DMS79 treated with DMSO at 0.1 percent for 48 hours (cell line): Measurements from ENCODE around the gene POC5.

Experiments used
- DNase-seq: peaks from one replicate; lab custom pipeline; 2025; lab: John Stamatoyannopoulos, UW

The POC5 gene

GRCh38 chr5:75660678-75661465, 56.4 kb downstream of the POC5 start:
- DNase-seq = no peak

- no peak for DNase-seq
These were observed 57.3 kb downstream of the POC5 start for GRCh38 chr5:75659791-75660450.

GRCh38 chr5:75656311-75657003, 60.8 kb downstream of the POC5 start:
- DNase-seq = peak; percentile 60

- no peak for DNase-seq
These were observed 62.4 kb downstream of the POC5 start for GRCh38 chr5:75654693-75655295.

- no peak for DNase-seq
These were observed 63.7 kb downstream of the POC5 start for GRCh38 chr5:75653521-75653920.

GRCh38 chr5:75651575-75652238, 65.5 kb downstream of the POC5 start:
- no peak for DNase-seq

- no peak for DNase-seq
These were observed 68.5 kb downstream of the POC5 start for GRCh38 chr5:75648712-75649111.

- no peak for DNase-seq
These were observed 76.4 kb downstream of the POC5 start for GRCh38 chr5:75640826-75641225.

GRCh38 chr5:75640395-75640794, 76.8 kb downstream of the POC5 start:
- no peak for DNase-seq

GRCh38 chr5:75639535-75640311, 77.5 kb downstream of the POC5 start:
- no peak for DNase-seq

- no peak for DNase-seq
These were observed 79.3 kb downstream of the POC5 start for GRCh38 chr5:75637949-75638348.

- DNase-seq = no peak
These were observed 84.9 kb downstream of the POC5 start for GRCh38 chr5:75632321-75632720.

- DNase-seq = no peak
These were observed 86.4 kb downstream of the POC5 start for GRCh38 chr5:75630875-75631274.

GRCh38 chr5:75627801-75628200, 89.4 kb downstream of the POC5 start:
- DNase-seq = no peak

GRCh38 chr5:75626959-75627358, 90.3 kb downstream of the POC5 start:
- DNase-seq = no peak
